ENCODE data around the gene DDIT4.
"Not testable (repeated sequence)": the region's sequence is repeated elsewhere in the genome, so short reads cannot be mapped to it uniquely, and the experiment has no call there.

The DDIT4 gene

GRCh38 chr10:72249176-72249862 is 24.4 kb upstream of the DDIT4 start:
- H3K9me3 ChIP-seq (ENCODE audit: control insufficient read depth in 2 of 2, low read length in 2 of 2); H3K27me3 ChIP-seq (ENCODE audit: control insufficient read depth in 2 of 2, insufficient read depth in 2 of 2, low read length in 2 of 2); H3K36me3 ChIP-seq (ENCODE audit: control insufficient read depth in 2 of 2, insufficient read depth in 2 of 2, low read length in 2 of 2): not testable (repeated sequence)
- H3K9ac ChIP-seq (ENCODE audit: low read depth in 1 of 2, low read length in 2 of 2) = peak overlapping the region; percentile 70 to 74
- peaks cover 27 to 34% of the 10 kb centered on the region in 2 donors for H3K4me1 ChIP-seq (ENCODE audit: control insufficient read depth in 2 of 2, insufficient read depth in 2 of 2, low read length in 2 of 2)
- H3K4me3 ChIP-seq (ENCODE audit: low read length in 2 of 2) = peak overlapping the region in 1 of 2 donors; percentile 62
- peak overlapping the region; percentile 93 to 96 for H3K27ac ChIP-seq (ENCODE audit: low read depth in 2 of 2, low read length in 2 of 2)

DNA sequence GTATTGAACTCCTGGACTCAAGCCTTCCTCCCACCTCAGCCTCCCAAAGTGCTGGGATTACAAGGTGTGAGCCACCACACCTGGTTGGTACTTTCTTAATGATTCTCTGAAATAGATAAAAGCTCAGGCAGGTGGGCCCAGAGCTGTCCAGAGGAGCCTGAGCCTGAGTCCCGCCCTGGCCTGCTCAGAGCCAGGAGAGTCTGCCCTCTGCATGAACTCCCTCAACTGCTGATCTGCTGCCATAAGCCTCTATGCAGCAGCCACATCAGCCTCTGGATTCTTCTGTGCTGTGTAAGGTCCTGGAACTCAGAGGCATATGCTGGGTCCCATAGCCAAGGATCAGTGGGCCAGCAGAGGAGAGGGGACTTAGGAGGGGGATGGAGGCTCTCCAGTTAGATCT is 23.1 kb upstream of the DDIT4 start:
- Histone ChIP-seq H3K4me1 (ENCODE audit: control insufficient read depth in 2 of 2, insufficient read depth in 2 of 2, low read length in 2 of 2) (peaks cover 30 to 36% of the 10 kb centered on the region in 2 donors), H3K4me3 (ENCODE audit: low read length in 2 of 2) (no peak overlapping the region), H3K27ac (ENCODE audit: low read depth in 2 of 2, low read length in 2 of 2) (peak overlapping the region in 1 of 2 donors; percentile 16), H3K9ac (ENCODE audit: low read depth in 1 of 2, low read length in 2 of 2) (peak overlapping the region in 1 of 2 donors; percentile 15), H3K9me3 (ENCODE audit: control insufficient read depth in 2 of 2, low read length in 2 of 2) (no peaks in the 10 kb centered on the region), H3K36me3 (ENCODE audit: control insufficient read depth in 2 of 2, insufficient read depth in 2 of 2, low read length in 2 of 2) (no peaks in the 10 kb centered on the region), H3K27me3 (ENCODE audit: control insufficient read depth in 2 of 2, insufficient read depth in 2 of 2, low read length in 2 of 2) (no peaks in the 10 kb centered on the region)

DNA sequence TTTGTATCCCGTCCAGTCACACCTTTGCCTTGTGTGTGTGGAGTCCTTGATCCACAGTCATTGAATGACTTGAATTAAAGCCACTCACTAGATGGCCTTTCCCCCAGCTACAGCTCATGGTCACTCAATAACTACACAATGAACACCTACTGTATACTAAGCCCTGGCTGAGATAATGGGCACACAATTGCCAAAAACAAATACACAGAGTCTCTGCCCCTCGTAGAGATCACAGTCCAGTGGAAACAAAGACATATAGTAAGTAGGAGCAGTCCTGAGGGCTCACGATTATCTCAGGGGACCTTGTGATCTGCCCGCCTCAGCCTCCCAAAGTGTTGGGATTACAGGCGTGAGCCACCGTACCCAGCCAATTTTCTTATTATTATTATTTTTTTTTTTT is 22.1 kb upstream of the DDIT4 start:
- Histone ChIP-seq H3K9me3 (ENCODE audit: control insufficient read depth in 2 of 2, low read length in 2 of 2) (no peaks in the 10 kb centered on the region), H3K4me3 (ENCODE audit: low read length in 2 of 2) (no peak overlapping the region), H3K4me1 (ENCODE audit: control insufficient read depth in 2 of 2, insufficient read depth in 2 of 2, low read length in 2 of 2) (peaks cover 30 to 38% of the 10 kb centered on the region in 2 donors), H3K27me3 (ENCODE audit: control insufficient read depth in 2 of 2, insufficient read depth in 2 of 2, low read length in 2 of 2) (no peaks in the 10 kb centered on the region), H3K9ac (ENCODE audit: low read depth in 1 of 2, low read length in 2 of 2) (no peak overlapping the region), H3K36me3 (ENCODE audit: control insufficient read depth in 2 of 2, insufficient read depth in 2 of 2, low read length in 2 of 2) (no peaks in the 10 kb centered on the region), H3K27ac (ENCODE audit: low read depth in 2 of 2, low read length in 2 of 2) (no peak overlapping the region)

DNA sequence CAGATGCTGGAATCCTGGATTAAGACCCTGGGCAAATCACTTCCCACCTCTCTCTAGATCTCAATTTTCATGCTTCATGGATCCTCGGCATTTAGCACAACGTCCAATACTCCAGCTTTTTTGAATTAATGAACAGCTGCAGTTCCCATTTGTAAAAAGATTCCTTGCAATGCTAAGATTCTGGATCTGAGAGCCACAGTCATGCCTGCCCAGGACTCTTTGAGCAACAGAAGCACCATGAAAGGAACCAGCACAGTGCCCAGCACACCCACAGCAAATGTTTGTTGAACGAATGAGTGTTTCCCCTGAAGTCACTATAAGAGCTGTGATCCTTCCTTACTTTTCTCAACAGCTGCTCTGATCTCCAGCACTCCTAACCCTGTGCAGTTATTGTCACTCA is 20.8 kb upstream of the DDIT4 start:
- H3K9ac ChIP-seq (ENCODE audit: low read depth in 1 of 2, low read length in 2 of 2) = no peak overlapping the region
- H3K27me3 ChIP-seq (ENCODE audit: control insufficient read depth in 2 of 2, insufficient read depth in 2 of 2, low read length in 2 of 2) = no peaks in the 10 kb centered on the region
- H3K36me3 ChIP-seq (ENCODE audit: control insufficient read depth in 2 of 2, insufficient read depth in 2 of 2, low read length in 2 of 2) = no peaks in the 10 kb centered on the region
- no peak overlapping the region for H3K4me3 ChIP-seq (ENCODE audit: low read length in 2 of 2)
- H3K4me1 ChIP-seq (ENCODE audit: control insufficient read depth in 2 of 2, insufficient read depth in 2 of 2, low read length in 2 of 2) = peaks cover 28 to 41% of the 10 kb centered on the region in 2 donors
- H3K27ac ChIP-seq (ENCODE audit: low read depth in 2 of 2, low read length in 2 of 2) = peak overlapping the region in 1 of 2 donors; percentile 6
- H3K9me3 ChIP-seq (ENCODE audit: control insufficient read depth in 2 of 2, low read length in 2 of 2) = no peaks in the 10 kb centered on the region

DNA sequence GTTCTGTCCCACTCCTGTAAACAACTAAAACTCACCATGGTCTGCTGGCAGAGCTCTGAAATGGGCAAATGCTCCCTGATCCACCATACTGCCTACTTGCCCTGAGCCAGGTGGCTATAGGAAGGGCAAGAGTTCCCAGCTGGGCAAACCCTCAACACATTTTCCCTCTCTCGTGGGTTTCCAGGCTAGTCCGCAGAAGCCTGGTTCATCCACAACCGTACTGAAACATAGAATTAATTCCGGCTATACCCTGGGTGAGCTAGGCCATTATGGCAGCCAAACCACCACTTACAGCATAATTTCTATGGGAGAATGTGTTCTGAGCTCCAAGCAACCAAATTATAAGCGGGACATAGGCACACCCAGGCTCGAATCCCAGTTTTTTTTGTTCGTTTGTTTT is 20.1 kb upstream of the DDIT4 start:
- H3K4me3 ChIP-seq (ENCODE audit: low read length in 2 of 2) = no peak overlapping the region
- H3K4me1 ChIP-seq (ENCODE audit: control insufficient read depth in 2 of 2, insufficient read depth in 2 of 2, low read length in 2 of 2) = peaks cover 22 to 35% of the 10 kb centered on the region in 2 donors
- H3K9ac ChIP-seq (ENCODE audit: low read depth in 1 of 2, low read length in 2 of 2) = no peak overlapping the region
- H3K27me3 ChIP-seq (ENCODE audit: control insufficient read depth in 2 of 2, insufficient read depth in 2 of 2, low read length in 2 of 2) = no peaks in the 10 kb centered on the region
- H3K9me3 ChIP-seq (ENCODE audit: control insufficient read depth in 2 of 2, low read length in 2 of 2) = no peaks in the 10 kb centered on the region
- H3K36me3 ChIP-seq (ENCODE audit: control insufficient read depth in 2 of 2, insufficient read depth in 2 of 2, low read length in 2 of 2) = no peaks in the 10 kb centered on the region
- H3K27ac ChIP-seq (ENCODE audit: low read depth in 2 of 2, low read length in 2 of 2) = peak overlapping the region in 1 of 2 donors; percentile 6

GRCh38 chr10:72254813-72255568 is 18.7 kb upstream of the DDIT4 start:
- H3K4me3 ChIP-seq (ENCODE audit: low read length in 2 of 2) = peak overlapping the region; percentile 42 to 48
- peak overlapping the region; percentile 87 to 88 for H3K27ac ChIP-seq (ENCODE audit: low read depth in 2 of 2, low read length in 2 of 2)
- H3K4me1 ChIP-seq (ENCODE audit: control insufficient read depth in 2 of 2, insufficient read depth in 2 of 2, low read length in 2 of 2) = peaks cover 23 to 29% of the 10 kb centered on the region in 2 donors
- H3K9ac ChIP-seq (ENCODE audit: low read depth in 1 of 2, low read length in 2 of 2) = peak overlapping the region; percentile 44 to 67
- H3K27me3 ChIP-seq (ENCODE audit: control insufficient read depth in 2 of 2, insufficient read depth in 2 of 2, low read length in 2 of 2) = no peaks in the 10 kb centered on the region
- H3K9me3 ChIP-seq (ENCODE audit: control insufficient read depth in 2 of 2, low read length in 2 of 2) = no peaks in the 10 kb centered on the region
- H3K36me3 ChIP-seq (ENCODE audit: control insufficient read depth in 2 of 2, insufficient read depth in 2 of 2, low read length in 2 of 2) = no peaks in the 10 kb centered on the region

DNA sequence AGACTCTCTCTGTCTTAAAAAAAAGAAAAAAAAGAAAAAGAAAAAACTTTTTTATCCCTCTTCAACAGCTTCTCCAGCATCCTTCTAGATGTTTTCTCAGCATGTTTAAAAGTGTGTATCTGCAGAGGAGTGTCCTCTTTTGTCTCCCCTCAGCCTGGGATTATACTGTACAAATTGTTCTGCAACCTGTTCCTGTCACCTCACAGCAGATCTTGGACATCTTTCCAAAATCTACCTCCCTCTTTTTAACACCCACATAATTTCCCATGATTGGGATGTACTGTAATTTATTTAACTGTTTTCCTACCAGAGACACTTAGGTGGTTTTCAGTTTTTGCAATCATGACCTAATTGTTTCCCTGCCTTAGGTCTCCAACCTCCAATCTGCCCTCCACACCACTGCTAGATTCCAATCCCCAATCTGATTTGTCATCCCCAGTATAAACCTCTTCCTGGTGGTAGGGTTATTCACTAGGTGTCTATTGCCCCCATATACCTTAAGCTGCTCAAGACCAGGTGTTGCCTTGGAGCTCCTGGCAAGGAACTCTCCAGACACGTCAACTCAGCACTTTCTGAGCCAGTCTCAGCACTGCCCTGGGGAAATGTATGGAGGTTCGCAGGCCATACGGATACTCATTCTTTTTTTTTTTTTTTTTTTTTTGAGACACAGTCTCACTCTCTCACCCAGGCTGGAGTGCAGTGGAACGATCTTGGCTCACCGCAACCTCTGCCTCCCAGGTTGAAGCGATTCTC is 17.6 kb upstream of the DDIT4 start:
- no peak overlapping the region for H3K9ac ChIP-seq (ENCODE audit: low read depth in 1 of 2, low read length in 2 of 2)
- no peaks in the 10 kb centered on the region for H3K36me3 ChIP-seq (ENCODE audit: control insufficient read depth in 2 of 2, insufficient read depth in 2 of 2, low read length in 2 of 2)
- no peaks in the 10 kb centered on the region for H3K9me3 ChIP-seq (ENCODE audit: control insufficient read depth in 2 of 2, low read length in 2 of 2)
- peaks cover 27 to 36% of the 10 kb centered on the region in 2 donors for H3K4me1 ChIP-seq (ENCODE audit: control insufficient read depth in 2 of 2, insufficient read depth in 2 of 2, low read length in 2 of 2)
- no peak overlapping the region for H3K4me3 ChIP-seq (ENCODE audit: low read length in 2 of 2)
- no peaks in the 10 kb centered on the region for H3K27me3 ChIP-seq (ENCODE audit: control insufficient read depth in 2 of 2, insufficient read depth in 2 of 2, low read length in 2 of 2)
- peak overlapping the region in 1 of 2 donors; percentile 87 for H3K27ac ChIP-seq (ENCODE audit: low read depth in 2 of 2, low read length in 2 of 2)

DNA sequence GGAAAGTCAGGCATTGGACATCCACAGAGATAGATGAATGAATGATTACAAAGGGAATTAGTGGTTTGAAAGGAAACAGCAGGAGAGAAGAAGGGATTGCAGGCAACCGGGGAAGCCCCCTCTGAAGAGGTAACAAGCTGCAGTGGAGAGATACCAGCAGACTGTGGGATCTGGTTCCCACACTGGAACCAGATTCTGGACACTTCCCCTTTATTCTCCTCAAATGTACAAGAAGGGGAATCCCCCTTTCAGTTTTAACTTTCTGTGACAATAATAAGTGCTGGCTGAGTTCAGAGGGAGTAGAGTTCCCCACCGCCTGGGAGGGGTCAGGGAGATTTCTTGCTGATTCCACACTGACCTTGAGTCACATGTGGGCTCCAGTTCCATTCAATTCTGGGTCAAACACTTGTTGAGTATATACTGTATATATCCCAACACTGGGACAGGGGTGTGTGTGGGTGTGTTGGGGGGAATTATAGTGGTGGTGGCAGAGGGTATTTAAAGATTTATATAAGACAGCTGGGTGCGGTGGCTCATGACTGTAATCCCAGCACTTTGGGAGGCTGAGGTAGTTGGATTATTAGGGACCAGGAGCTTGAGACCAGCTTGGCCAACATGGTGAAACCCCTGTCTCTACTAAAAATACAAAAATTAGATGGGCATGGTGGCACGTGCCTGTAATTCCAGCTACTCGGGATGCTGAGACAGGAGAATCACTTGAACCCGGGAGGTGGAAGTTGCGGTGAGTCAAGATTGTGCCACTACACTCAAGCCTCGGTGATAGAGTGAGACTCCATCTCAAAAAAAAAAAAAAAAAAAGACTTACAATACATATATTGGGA is 16.5 kb upstream of the DDIT4 start:
- no peaks in the 10 kb centered on the region for H3K27me3 ChIP-seq (ENCODE audit: control insufficient read depth in 2 of 2, insufficient read depth in 2 of 2, low read length in 2 of 2)
- peak overlapping the region in 1 of 2 donors; percentile 13 for H3K4me3 ChIP-seq (ENCODE audit: low read length in 2 of 2)
- no peaks in the 10 kb centered on the region for H3K36me3 ChIP-seq (ENCODE audit: control insufficient read depth in 2 of 2, insufficient read depth in 2 of 2, low read length in 2 of 2)
- peak overlapping the region in 1 of 2 donors; percentile 31 for H3K27ac ChIP-seq (ENCODE audit: low read depth in 2 of 2, low read length in 2 of 2)
- H3K9ac ChIP-seq (ENCODE audit: low read depth in 1 of 2, low read length in 2 of 2) = peak overlapping the region in 1 of 2 donors; percentile 34
- H3K9me3 ChIP-seq (ENCODE audit: control insufficient read depth in 2 of 2, low read length in 2 of 2) = no peaks in the 10 kb centered on the region
- peaks cover 35 to 45% of the 10 kb centered on the region in 2 donors for H3K4me1 ChIP-seq (ENCODE audit: control insufficient read depth in 2 of 2, insufficient read depth in 2 of 2, low read length in 2 of 2)

- Histone ChIP-seq H3K9ac (ENCODE audit: low read depth in 1 of 2, low read length in 2 of 2) (no peak overlapping the region), H3K27me3 (ENCODE audit: control insufficient read depth in 2 of 2, insufficient read depth in 2 of 2, low read length in 2 of 2) (no peaks in the 10 kb centered on the region), H3K27ac (ENCODE audit: low read depth in 2 of 2, low read length in 2 of 2) (peak overlapping the region in 1 of 2 donors; percentile 48), H3K4me1 (ENCODE audit: control insufficient read depth in 2 of 2, insufficient read depth in 2 of 2, low read length in 2 of 2) (peaks cover 37 to 50% of the 10 kb centered on the region in 2 donors), H3K4me3 (ENCODE audit: low read length in 2 of 2) (no peak overlapping the region), H3K36me3 (ENCODE audit: control insufficient read depth in 2 of 2, insufficient read depth in 2 of 2, low read length in 2 of 2) (no peaks in the 10 kb centered on the region), H3K9me3 (ENCODE audit: control insufficient read depth in 2 of 2, low read length in 2 of 2) (no peaks in the 10 kb centered on the region)
Observed at GRCh38 chr10:72258617-72259016, 15.1 kb upstream of the DDIT4 start.
